Measurements from ENCODE around the gene ABCA7. TPM values are rescaled to one million over a fixed set of nuclear protein-coding genes. Genes with fewer than 3 reads are reported as not detected.

ABCA7 gene
- total and polyA plus RNA-seq, 2 of the 13 experiments (the other 11 are each of a cell fraction or from before 2014, with no cell fraction given), result 4.4 to 32.4 TPM

- ChIA-PET CTCF (ENCODE audit: low intra/inter-chr PET ratio, low total read pairs) (no interaction called here), POLR2A (interaction anchor here (0.6 to 4.1 kb wide), 6 partner anchors 15 to 168 kb away, joined by 3 to 20 read pairs (median 4); partner anchors contain the start of genes ARHGAP45, CIRBP and CNN2)
- no peak overlapping the region for H2AFZ ChIP-seq (ENCODE audit: low read length)
- no peaks in the 10 kb centered on the region for H3K27me3 ChIP-seq (ENCODE audit: control insufficient read depth in 1 of 2, insufficient read depth in 2 of 2, low read length in 2 of 2)
- DNase-seq (ENCODE audit: low spot score) (no peak), ATAC-seq (no peak), FAIRE-seq (no peak)
- in situ Hi-C loops (cut with HindIII; ENCODE audit: extremely low pct_ligation_motif_present, low pct_unique_long_range_greater_than_20kb) (loop anchor here (5.0 kb wide), 1 partner anchor 34 kb away; the partner anchor contains the start of gene ARHGAP45), intact Hi-C loops (cut with micrococcal nuclease; ENCODE audit: unreplicated experiment) (loop anchor here (10.0 kb wide), 1 partner anchor 47 kb away; no protein-coding TSS in a partner anchor)
- peak overlapping the region; percentile 92 for H3K4me2 ChIP-seq (ENCODE audit: low read depth, low read length)
- 45% methylated on average over 9 of the region's 9 CpGs for WGBS (ENCODE audit: low lambda C conversion rate)
- H3K4me1 ChIP-seq (ENCODE audit: insufficient read depth, low read length), result peaks cover 81% of the 10 kb centered on the region
- TF ChIP-seq KDM2A (CRISPR knock-in tag; IDR thresholded peaks at IDR 0.05; ENCODE audit: borderline replicate concordance, low read depth) (no peak), ZSCAN29 (CRISPR knock-in tag; conservative IDR thresholded peaks at IDR 0.05) (0 out of 2 replicates have a peak, but pooled peaks have one; percentile 15), ZNF709 (CRISPR knock-in tag; IDR thresholded peaks at IDR 0.05) (0 out of 2 replicates have a peak, but pooled peaks have one; percentile 21), NR2F2 (IDR thresholded peaks at IDR 0.05; ENCODE audit: borderline replicate concordance, low read depth) (0 out of 2 replicates have a peak, but pooled peaks have one; percentile 17), ZNF446 (CRISPR knock-in tag; IDR thresholded peaks at IDR 0.05) (peak; percentile 14; the same call in 1 of the 2 replicates), CHD4 (IDR thresholded peaks at IDR 0.05; ENCODE audit: borderline replicate concordance, low read length) (no peak), ZNF33A (CRISPR knock-in tag; IDR thresholded peaks at IDR 0.05; ENCODE audit: borderline replicate concordance) (no peak)
- H3K4me3 ChIP-seq (replicated peaks in 1 of 3; ENCODE audit: insufficient read depth in 1 of 3, low read depth in 2 of 3, low read length in 3 of 3), result 0 out of 6 replicates have a peak overlapping the region, but pooled peaks of 2 of the 3 experiments have one; percentile 15 to 41
- no peaks in the 10 kb centered on the region for H3K9me3 ChIP-seq (ENCODE audit: low read length)
- H4K20me1 ChIP-seq (ENCODE audit: insufficient read depth, low read length), result peaks cover 11% of the 10 kb centered on the region; the same call in 1 of the 2 replicates
- H3K27ac ChIP-seq (ENCODE audit: extremely low read length, insufficient read depth, low read length), result peak overlapping the region; percentile 86
- H3K36me3 ChIP-seq (replicated peaks in 1 of 2; ENCODE audit: control insufficient read depth in 1 of 2, insufficient read depth in 2 of 2, low read length in 2 of 2), result peaks cover under 1 to 9% of the 10 kb centered on the region in 2 experiments; a peak in 3 of 5 replicates
- BruUV-seq (replicated peaks), result no TSS peak
- peaks cover 11% of the 10 kb centered on the region for H3K79me2 ChIP-seq (ENCODE audit: insufficient read depth, low read length)
- H3K9ac ChIP-seq (ENCODE audit: insufficient read depth, low read depth, low read length), result peak overlapping the region; percentile 82
Measured at GRCh38 chr19:1101337-1101698, 61.4 kb downstream of the ABCA7 start.

Measured in HepG2 (cell line).